HG02852 (cell line): ENCODE data around the gene BTAF1.

Experiments used
- ATAC-seq: cut with Tn5 transposase; IDR thresholded peaks from one replicate; pipeline ENCODE4 v1.9.1; 2021; ENCODE audit warnings: mild to moderate bottlenecking, moderate library complexity; ENCODE audit not compliant: unreplicated experiment

BTAF1 gene

GRCh38 chr10:92042541-92042940 lies 119.0 kb downstream of the BTAF1 start:
- no peak for ATAC-seq

GRCh38 chr10:92045641-92046106 lies 122.1 kb downstream of the BTAF1 start:
- no peak for ATAC-seq

- ATAC-seq: no peak
These were observed 123.6 kb downstream of the BTAF1 start for GRCh38 chr10:92047215-92047614.

- no peak for ATAC-seq
These were observed 128.5 kb downstream of the BTAF1 start for GRCh38 chr10:92052088-92052487.

- no peak for ATAC-seq
These were observed 129.2 kb downstream of the BTAF1 start for GRCh38 chr10:92052741-92053140.

- ATAC-seq: no peak
These were observed 131.2 kb downstream of the BTAF1 start for GRCh38 chr10:92054807-92055206.

GRCh38 chr10:92062273-92062672 lies 138.7 kb downstream of the BTAF1 start:
- ATAC-seq: no peak

GRCh38 chr10:92064506-92064905 lies 140.9 kb downstream of the BTAF1 start:
- ATAC-seq: no peak

GRCh38 chr10:92066386-92066785 lies 142.8 kb downstream of the BTAF1 start:
- ATAC-seq: no peak

GRCh38 chr10:92068900-92069299 lies 145.3 kb downstream of the BTAF1 start:
- ATAC-seq: no peak

GRCh38 chr10:92074126-92074887 lies 150.7 kb downstream of the BTAF1 start:
- ATAC-seq: no peak

GRCh38 chr10:92075829-92076228 lies 152.3 kb downstream of the BTAF1 start:
- ATAC-seq: no peak

GRCh38 chr10:92076722-92077121 lies 153.2 kb downstream of the BTAF1 start:
- no peak for ATAC-seq

- no peak for ATAC-seq
These were observed 155.4 kb downstream of the BTAF1 start for GRCh38 chr10:92079003-92079402.
